Glutamatergic neuron (in vitro differentiated cells): ENCODE measurements around the gene SCFD1. TPM values are rescaled to one million over a fixed set of nuclear protein-coding genes. Genes with fewer than 3 reads are reported as not detected.

Experiments used
- DNase-seq: peaks from one replicate; pipeline ENCODE4 v3.0.0; 2022
- H3K27ac Mint-ChIP-seq: one replicate; pipeline ENCODE4 v1.8.0; 2020; ENCODE audit warnings: mild to moderate bottlenecking, mixed read lengths, inconsistent platforms; ENCODE audit not compliant: unreplicated experiment
- H3K27me3 Mint-ChIP-seq: one replicate; pipeline ENCODE4 v1.8.0; 2020; ENCODE audit warnings: mild to moderate bottlenecking, moderate library complexity, mixed read lengths, inconsistent platforms; ENCODE audit not compliant: unreplicated experiment
- H3K36me3 Mint-ChIP-seq: one replicate; pipeline ENCODE4 v1.8.0; 2020; ENCODE audit warnings: mild to moderate bottlenecking, mixed read lengths, inconsistent platforms; ENCODE audit not compliant: unreplicated experiment
- H3K4me1 Mint-ChIP-seq: one replicate; pipeline ENCODE4 v1.8.0; 2020; ENCODE audit warnings: mild to moderate bottlenecking, low read depth, mixed read lengths, inconsistent platforms; ENCODE audit not compliant: unreplicated experiment
- H3K4me3 Mint-ChIP-seq: one replicate; pipeline ENCODE4 v1.8.0; 2020; ENCODE audit warnings: mild to moderate bottlenecking, mixed read lengths, inconsistent platforms; ENCODE audit not compliant: unreplicated experiment
- H3K9me3 Mint-ChIP-seq: one replicate; pipeline ENCODE4 v1.8.0; 2020; ENCODE audit warnings: mild to moderate bottlenecking, moderate library complexity, mixed read lengths, inconsistent platforms; ENCODE audit not compliant: unreplicated experiment
- CTCF ChIP-seq: fragments of 200-600 bp; sonication (generic); IDR thresholded peaks from one replicate; pipeline ENCODE4 v1.5.0; 2021; ENCODE audit not compliant: partially characterized antibody, unreplicated experiment
- total RNA-seq: library from RNA; stranded (reverse); fragmentation: NEBNext Ultra II Directional; extraction: Animal tissue kit (Norgen Biotek cat#: 25700); gene quantifications from one replicate; pipeline ENCODE4 v1.2.1, GENCODE V29; 2021; ENCODE audit not compliant: unreplicated experiment

SCFD1 gene
- total RNA-seq, 1 donor from 2014 or later = 68.9 TPM

- H3K4me3 Mint-ChIP-seq = no peak overlapping the region
- no peak for TF ChIP-seq CTCF
- no peaks in the 10 kb centered on the region for H3K27me3 Mint-ChIP-seq
- no peak overlapping the region for H3K27ac Mint-ChIP-seq
- no peaks in the 10 kb centered on the region for H3K9me3 Mint-ChIP-seq
- DNase-seq = no peak
- peaks cover 2% of the 10 kb centered on the region for H3K4me1 Mint-ChIP-seq
- H3K36me3 Mint-ChIP-seq = peaks cover 24% of the 10 kb centered on the region
Measured at GRCh38 chr14:30580616-30581282, 41.4 kb upstream of the SCFD1 start.

- Mint-ChIP-seq H3K27me3 (no peaks in the 10 kb centered on the region), H3K9me3 (no peaks in the 10 kb centered on the region)
Measured at GRCh38 chr14:30581283-30581625, 40.9 kb upstream of the SCFD1 start.

GRCh38 chr14:30582376-30582775 is 39.7 kb upstream of the SCFD1 start:
- Mint-ChIP-seq H3K27ac (no peak overlapping the region), H3K4me1 (peaks cover 2% of the 10 kb centered on the region), H3K9me3 (no peaks in the 10 kb centered on the region), H3K4me3 (no peak overlapping the region), H3K36me3 (peaks cover 25% of the 10 kb centered on the region), H3K27me3 (no peaks in the 10 kb centered on the region)
- no peak for DNase-seq
- TF ChIP-seq CTCF = no peak

More at GRCh38 chr14:30581283-30581625, 40.9 kb upstream of the SCFD1 start:
- peaks cover 2% of the 10 kb centered on the region for H3K4me1 Mint-ChIP-seq
- H3K4me3 Mint-ChIP-seq = no peak overlapping the region
- H3K36me3 Mint-ChIP-seq = peaks cover 25% of the 10 kb centered on the region
- H3K27ac Mint-ChIP-seq = no peak overlapping the region
- no peak for DNase-seq
- TF ChIP-seq CTCF = no peak

GRCh38 chr14:30584058-30584630 is 38.0 kb upstream of the SCFD1 start:
- no peak overlapping the region for H3K4me3 Mint-ChIP-seq
- DNase-seq = no peak
- no peak for TF ChIP-seq CTCF
- no peaks in the 10 kb centered on the region for H3K4me1 Mint-ChIP-seq
- H3K9me3 Mint-ChIP-seq = no peaks in the 10 kb centered on the region
- no peaks in the 10 kb centered on the region for H3K27me3 Mint-ChIP-seq
- H3K27ac Mint-ChIP-seq = no peak overlapping the region
- H3K36me3 Mint-ChIP-seq = peaks cover 25% of the 10 kb centered on the region

GRCh38 chr14:30585204-30585603 is 36.9 kb upstream of the SCFD1 start:
- Mint-ChIP-seq H3K4me1 (no peaks in the 10 kb centered on the region), H3K27ac (no peak overlapping the region), H3K27me3 (no peaks in the 10 kb centered on the region), H3K36me3 (peaks cover 25% of the 10 kb centered on the region), H3K9me3 (no peaks in the 10 kb centered on the region), H3K4me3 (no peak overlapping the region)
- DNase-seq = no peak
- no peak for TF ChIP-seq CTCF
